Activated T-helper 1 cell treated with Interleukin-2 at 50 U/mL for 16 hours (primary cell): ENCODE results near the gene MCOLN3.
"Not testable (repeated sequence)": the region's sequence is repeated elsewhere in the genome, so short reads cannot be mapped to it uniquely, and the experiment has no call there.

Experiments
- DNase-seq: peaks from one replicate; pipeline ENCODE4 v3.0.0-alpha.2; 2020; ENCODE audit warnings: low read depth

The MCOLN3 gene

DNA sequence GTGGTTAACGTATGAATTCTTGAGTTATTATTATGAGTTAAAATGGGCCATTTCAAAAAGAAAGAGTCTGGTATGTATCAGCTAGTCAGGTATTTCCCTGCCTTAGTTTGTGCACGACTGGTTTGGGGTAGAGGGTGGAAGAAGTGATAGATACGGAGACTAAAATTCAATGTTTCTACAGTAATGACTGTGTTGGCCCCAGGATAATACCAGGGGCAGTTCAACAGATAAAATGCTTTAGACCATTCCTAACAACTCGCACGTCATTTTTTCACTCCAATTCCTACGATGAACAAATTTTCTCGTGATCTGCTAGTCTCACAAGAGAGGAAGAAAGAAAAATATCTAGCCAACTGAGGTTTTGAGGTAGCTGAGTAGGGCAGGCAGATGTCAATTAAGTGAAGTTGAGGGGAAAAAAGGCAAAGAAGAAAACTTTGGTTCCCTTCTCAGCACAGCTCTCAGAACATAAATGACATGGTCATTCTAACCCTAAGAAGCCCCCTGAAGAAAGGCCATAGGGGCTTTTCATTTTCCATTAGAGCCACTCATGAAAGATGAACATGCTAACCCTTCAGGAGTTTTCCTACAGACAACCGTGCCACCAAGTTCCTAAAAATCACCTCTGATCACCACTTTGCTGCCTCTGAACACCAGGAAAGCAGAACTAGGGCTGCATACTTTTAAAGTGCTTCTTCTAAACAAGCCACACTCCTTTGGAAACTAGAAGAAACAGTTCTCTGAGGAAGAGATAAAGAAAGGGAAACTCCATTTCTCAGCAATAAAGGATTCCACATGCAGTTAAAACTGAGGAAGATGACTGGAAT is 57.0 kb downstream of the MCOLN3 start:
- no peak for DNase-seq

DNA sequence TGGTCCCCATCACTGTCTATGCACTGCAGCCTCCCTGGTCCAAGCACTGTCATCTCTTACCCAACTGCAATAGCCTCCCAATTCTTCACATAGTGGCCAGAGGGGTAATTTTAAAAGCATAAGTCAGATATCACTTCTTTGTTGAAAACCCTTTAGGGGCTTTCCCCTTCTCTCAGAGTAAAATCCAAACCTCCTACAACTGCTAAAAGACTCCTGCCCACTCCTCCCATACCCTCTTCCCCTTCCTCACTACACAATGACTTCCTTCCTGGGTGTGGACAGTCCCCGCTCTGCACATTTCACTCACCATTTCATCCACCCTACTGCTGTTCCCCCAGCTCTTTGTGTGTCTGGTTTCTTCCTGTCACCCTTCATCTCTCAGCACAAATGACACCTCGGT is 59.7 kb downstream of the MCOLN3 start:
- DNase-seq: no peak

DNA sequence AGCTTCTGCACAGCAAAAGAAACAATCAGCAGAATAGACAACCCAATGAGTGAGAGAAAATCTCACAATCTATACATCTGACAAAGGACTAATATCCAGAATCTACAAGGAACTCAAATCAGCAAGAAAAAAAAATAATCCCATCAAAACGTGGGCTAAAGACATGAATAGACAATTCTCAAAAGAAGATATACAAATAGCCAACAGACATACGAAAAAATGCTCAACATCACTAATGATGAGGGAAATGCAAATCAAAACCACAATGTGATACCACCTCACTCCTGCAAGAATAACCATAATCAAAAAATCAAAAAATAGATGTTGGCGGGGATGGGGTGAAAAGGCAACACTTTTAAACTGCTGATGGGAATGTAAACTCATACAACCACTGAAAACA is 61.7 kb downstream of the MCOLN3 start:
- DNase-seq: not testable (repeated sequence)

DNA sequence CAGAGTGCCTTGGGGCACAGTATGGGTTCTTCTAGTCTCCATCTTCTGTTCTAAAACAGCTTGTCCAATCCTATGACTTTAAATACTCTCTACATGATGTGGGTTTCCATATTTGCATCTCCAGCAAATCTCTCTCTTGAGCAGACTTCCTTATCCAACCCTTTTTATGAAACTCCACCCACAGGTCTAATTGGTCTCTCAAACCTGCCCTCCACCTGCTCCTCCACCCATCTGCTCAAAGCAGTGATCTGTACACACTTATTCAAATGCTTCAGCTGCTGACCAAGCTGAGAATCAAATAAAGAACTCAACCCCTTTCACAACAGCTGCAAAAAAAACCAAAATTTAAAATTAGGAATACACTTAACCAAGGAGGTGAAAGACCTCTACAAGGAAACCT is 62.9 kb downstream of the MCOLN3 start:
- no peak for DNase-seq

DNA sequence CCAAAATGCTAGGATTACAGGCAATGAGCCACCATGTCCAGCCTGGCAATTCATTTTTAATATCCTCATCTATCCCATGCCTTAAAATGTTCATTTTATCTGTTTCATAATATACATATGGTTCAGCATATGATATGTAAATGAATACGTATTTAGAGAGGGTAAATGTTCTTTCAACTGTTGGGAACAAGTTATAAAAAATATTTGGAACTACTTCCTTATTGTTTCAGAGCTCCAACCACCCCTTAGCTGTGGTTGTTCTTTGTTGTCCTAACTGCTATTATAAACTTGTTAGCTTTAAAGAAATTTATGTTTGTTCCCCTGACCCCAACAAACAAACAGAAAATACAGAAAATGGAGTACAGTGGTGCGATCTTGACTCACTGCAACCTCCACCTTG is 65.9 kb downstream of the MCOLN3 start:
- no peak for DNase-seq

DNA sequence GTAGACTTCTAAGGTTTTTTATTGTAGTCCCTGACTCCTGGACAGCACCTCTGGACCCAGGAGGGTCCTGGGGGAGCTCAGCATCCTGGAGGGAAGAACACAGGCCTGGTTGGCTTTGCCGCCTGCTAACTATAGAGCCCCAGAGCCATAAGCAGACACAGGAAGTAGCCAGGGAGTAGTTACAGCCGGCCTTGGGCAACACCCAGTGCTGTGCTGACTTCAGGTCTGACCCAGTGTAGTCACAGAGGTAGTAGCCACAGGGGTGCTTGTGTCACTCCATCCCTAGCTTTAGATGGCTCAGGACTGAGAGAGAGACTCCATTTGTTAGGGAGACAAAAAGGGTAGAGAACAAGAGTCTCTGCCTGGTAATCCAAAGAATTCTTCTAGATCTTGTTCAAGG is 73.3 kb downstream of the MCOLN3 start:
- DNase-seq: no peak

DNA sequence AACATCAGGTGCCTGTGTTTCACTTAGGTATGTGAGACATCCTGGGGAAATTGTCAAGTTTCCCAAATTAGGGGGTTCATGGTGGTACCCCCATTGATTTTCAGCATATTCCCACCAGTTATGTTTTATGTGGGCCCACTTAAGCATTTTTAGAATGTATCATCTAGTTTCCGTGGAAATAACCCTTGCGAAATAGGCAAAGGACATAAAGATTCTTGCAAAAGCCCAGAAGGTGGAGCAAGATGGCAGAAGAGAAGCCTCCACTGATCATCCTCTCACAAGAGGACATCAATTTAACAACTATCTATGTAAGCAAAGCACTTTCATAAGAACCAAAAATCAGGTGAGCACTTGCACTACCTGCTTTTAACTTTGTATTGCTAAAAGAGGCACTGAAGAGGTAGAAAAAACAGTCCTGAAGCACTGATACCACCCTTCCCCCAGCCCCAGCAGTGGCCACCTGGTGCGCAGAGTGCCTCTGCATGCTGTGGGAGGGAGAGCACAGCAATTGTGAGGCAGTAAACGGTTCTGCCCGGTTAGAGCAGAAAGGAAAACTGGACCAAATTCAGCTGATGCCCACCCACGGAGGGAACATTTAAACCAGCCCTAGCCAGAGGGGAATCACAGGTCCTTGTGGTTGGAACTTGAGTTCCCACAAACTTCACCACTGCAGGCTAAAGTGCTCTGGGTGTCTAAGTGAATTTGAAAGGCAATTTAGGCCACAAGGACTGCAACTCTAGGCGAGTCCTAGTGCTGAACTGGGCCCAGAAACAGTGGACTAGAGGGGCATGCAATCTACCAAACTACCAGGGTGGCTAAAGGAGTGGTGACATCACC is 74.6 kb downstream of the MCOLN3 start:
- DNase-seq: no peak

DNA sequence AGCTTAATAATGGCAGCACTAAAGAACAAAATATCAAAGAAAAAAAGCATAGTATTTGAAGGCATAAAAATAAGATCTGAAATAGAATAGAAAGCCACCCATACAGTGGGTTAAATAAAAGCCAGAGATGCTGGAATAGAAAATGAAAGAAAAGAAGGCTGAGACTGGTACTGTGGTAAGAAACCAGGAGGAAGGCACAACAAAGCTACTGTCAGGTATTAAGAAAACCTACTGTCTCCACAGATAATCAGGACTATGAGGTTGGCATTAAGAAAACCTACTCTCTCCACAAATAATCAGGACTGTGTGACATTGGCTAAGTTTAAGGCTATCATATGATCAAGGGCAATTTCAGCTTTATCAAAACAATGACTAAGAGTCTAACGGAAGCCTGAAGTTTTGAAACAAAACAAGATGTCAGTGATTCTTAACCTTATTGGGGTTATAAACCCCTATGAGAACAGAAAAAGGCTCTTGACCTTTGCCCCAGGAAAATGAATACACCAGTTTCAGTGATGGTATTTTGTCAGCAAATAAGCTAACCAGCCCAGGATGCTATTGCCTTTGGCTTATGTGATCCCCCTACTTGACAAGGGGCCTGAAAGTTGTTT is 75.8 kb downstream of the MCOLN3 start:
- no peak for DNase-seq

DNA sequence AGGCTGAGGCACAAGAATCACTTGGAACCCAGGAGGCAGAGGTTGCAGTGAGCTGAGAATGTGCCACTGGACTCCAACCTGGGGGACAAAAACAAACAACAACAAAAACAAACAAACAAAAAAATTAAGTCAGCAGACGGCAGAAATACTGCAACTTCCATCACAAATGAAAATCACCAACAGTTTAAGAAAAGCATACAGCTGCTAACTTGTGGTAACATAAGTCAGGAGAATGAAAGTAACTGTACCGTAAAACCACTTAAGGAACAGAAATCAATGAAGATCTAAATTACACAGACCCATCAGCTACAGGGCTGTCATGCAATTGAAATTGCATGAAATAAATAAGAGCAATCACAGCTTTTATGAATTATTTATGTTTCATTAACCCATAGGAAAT is 76.3 kb downstream of the MCOLN3 start:
- DNase-seq: no peak

DNA sequence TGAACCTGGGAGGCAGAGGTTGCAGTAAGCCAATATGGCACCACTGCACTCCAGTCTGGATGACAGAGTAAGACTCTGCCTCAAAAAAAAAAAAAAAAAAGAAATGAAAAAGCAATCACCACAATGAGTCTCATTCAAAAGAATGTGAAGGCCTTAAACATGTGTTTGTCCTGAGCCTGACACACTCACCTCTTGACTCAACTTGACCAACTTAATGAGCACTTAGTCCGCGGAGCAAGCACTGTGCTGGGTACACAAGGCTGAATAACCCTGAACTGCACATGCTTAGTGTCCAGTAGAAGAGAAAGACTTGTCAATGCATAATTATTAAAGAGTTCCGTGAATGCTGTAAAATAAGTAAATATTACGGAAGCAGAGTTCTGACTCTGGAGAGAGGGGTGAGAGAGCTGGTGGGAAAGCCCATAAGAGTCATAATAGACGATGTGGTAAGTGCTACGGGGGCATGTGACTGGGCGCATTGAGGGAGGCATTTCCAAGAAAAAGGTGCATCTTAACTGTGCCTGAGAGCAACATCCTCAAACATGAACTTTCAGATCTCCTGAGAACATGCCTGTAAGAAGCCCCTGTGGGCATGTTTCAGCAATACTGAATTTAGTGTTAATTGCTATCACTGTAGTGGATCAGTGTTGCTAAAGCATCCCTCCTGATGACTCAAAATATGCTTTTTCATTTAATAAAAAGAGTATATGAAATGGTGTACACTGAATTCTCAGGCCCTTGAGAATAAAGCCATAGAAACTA is 78.6 kb downstream of the MCOLN3 start:
- no peak for DNase-seq

DNA sequence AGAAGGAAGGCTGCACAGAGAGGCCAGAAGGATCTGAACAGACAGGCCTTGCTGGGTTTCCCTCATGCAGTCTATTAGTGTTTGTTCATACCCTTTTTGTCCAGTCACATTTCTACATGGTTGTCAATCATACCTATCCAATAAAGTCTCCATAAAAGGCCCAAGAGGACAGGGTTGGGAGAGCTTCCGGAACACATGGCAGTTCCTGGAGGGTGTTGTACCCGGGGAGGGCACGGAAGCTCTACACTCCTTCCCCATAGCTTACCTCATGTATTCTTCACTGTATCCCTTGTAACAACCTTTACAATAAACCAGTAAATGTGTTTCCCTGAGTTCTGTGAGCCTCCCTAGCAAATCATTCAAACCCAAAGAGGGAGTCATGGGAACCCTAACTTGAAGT is 79.4 kb downstream of the MCOLN3 start:
- DNase-seq: no peak

DNA sequence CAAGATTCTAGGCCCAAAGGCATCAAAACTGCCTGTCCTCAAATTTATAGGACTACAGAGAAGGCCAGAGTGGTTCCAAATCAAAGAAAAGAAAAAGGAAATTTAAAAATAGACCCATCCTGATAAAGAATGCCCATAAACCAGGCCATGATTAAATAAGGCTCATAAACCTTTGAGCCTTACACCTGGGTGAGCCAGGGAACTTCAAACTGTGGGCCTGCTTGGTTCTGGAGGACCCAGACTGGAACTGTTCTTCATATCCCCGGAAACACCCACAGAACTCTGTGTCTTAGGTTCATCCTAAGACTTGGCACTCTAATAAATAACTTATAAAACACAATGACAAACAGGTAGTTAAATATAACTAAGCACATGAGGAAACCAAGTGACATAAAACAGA is 80.2 kb downstream of the MCOLN3 start:
- no peak for DNase-seq
